Measurements from ENCODE around the gene RTL10.

DNA sequence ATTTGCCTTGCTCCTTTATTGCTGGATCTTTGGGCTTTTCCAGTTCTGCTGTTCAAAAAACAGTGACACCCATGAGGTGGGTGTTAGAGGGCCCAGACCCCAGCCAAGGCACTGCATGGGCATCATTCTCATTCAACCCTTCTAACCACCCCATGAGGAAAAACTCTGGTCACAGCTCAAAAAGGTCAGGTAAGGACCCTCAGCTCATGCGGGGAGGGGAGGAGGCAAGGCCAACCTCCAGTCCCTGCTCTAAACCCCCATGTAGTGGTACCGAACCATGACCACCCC, 7.4 kb downstream of the RTL10 start:
- TF ChIP-seq, protein P1, sequence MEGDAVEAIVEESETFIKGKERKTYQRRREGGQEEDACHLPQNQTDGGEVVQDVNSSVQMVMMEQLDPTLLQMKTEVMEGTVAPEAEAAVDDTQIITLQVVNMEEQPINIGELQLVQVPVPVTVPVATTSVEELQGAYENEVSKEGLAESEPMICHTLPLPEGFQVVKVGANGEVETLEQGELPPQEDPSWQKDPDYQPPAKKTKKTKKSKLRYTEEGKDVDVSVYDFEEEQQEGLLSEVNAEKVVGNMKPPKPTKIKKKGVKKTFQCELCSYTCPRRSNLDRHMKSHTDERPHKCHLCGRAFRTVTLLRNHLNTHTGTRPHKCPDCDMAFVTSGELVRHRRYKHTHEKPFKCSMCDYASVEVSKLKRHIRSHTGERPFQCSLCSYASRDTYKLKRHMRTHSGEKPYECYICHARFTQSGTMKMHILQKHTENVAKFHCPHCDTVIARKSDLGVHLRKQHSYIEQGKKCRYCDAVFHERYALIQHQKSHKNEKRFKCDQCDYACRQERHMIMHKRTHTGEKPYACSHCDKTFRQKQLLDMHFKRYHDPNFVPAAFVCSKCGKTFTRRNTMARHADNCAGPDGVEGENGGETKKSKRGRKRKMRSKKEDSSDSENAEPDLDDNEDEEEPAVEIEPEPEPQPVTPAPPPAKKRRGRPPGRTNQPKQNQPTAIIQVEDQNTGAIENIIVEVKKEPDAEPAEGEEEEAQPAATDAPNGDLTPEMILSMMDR (IDR thresholded peaks at IDR 0.05; ENCODE audit: low read depth, low read length, poor library complexity, severe bottlenecking) = no peak
- no peak for TF ChIP-seq EZH2phosphoT487 (IDR thresholded peaks at IDR 0.05; ENCODE audit: borderline replicate concordance, low read length)
